GM15510 (cell line): ENCODE data around the gene EPB41L3.

Experiments used
- POLR2A ChIP-seq: IDR thresholded peaks from 3 replicates; pipeline ENCODE4 v1.6.1; 2011; ENCODE audit warnings: borderline replicate concordance; ENCODE audit not compliant: insufficient read length; ENCODE audit errors: extremely low read depth

EPB41L3 gene

DNA sequence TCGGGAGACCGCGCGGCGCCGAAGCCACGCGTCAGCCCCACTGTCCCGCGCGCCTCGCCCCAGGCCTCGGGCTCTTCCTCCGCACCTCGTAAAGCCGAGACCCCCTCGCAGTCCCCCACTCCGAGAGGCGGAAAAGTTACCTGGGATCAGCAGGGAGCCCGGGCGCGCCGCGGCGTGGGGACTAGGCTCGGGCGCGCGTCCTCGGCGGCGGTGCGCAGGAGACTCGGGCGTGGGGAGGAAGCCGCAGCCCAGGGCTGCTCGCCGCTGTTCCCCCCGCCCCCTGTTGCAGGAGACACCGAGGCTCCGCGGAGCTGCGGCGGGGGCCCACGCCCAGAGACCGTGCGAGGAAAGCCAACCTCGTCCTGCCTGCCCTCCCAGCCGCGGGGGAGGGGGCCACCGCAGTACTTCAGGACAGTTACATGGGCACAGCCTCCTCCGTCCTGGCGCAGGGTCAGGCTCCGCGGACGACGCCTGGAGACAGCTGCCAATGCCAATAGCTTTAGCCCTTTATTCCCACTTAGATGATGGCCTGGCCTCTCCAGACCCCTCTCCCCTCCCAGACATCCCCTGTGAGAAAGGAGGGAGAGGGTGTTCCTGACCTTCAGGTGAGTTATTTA is at the start of gene EPB41L3:
EPB41L3 (minus strand) TSS at position 225 of the 617 bp plus-strand sequence. CDS start 54,814 bp downstream, outside the sequence.
- TF ChIP-seq POLR2A, result no peak

DNA sequence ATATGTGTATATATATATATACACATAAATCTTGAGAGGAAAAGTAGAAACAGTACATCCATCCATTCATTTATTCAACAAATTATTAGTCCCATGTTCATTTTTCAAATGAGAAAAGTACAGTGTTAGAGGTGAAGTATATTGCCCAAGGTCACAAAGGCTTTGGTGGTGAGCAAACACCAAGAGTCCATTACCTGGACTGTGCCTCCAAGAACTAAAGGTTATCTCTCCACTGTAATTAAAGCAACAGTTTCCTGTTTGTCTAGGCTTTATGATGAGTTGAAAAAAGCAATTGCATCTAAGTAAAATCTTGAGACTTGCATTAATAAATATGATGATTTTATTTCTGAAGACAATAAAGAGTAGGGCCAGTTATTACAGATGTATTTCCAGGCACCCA is 44.7 kb upstream of the EPB41L3 start:
- no peak for TF ChIP-seq POLR2A

DNA sequence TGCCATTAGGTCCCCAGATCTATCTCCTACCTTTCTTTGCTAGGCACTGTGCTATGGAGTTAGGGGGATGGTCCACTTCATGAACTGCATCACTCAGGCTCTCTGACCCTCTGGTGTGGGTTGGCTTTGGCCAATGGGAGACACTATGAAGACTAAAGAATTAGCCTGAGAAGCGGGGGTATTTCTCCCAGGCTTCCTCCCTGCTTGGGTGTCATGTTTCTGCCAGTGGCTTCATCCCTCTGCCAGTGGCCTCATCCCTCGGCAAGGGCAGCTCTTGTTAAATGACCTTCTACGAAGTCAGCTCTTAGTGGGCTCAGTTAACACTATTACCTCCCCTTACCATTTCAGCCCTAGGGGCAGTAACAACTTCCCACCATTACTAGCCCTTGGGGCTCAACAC is 41.9 kb upstream of the EPB41L3 start:
- TF ChIP-seq POLR2A, result no peak

DNA sequence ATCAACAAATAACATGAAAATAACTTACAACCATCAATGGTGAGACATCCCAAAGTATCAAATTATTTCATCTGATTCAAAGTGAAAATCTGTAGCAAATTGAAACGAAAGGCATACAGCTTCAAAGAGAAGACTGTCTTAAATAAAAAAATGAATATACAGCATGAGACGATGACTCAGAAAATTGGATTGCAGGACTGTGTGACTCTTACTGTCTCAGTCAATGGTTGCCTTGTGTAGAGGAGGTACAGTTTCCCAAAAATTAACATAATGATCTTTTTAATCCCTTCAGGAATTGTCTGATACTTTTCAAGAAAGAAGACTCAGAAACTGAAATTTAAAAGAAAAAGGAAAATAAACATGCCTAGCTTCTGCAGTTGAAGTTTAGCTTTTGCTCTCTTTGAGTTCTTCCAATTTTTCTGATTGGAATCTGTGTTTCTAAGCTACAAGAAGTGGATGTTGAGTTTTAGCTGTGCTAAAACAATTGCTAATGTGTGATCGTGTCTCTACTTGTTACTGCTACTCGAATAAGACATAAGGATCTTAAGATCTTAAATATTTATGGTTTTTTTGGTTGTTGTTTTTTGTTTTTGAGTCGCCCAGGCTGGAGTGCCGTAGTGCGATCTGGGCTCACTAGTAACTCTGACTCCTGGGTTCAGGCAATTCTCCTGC is 41.1 kb upstream of the EPB41L3 start:
- TF ChIP-seq POLR2A, result no peak

DNA sequence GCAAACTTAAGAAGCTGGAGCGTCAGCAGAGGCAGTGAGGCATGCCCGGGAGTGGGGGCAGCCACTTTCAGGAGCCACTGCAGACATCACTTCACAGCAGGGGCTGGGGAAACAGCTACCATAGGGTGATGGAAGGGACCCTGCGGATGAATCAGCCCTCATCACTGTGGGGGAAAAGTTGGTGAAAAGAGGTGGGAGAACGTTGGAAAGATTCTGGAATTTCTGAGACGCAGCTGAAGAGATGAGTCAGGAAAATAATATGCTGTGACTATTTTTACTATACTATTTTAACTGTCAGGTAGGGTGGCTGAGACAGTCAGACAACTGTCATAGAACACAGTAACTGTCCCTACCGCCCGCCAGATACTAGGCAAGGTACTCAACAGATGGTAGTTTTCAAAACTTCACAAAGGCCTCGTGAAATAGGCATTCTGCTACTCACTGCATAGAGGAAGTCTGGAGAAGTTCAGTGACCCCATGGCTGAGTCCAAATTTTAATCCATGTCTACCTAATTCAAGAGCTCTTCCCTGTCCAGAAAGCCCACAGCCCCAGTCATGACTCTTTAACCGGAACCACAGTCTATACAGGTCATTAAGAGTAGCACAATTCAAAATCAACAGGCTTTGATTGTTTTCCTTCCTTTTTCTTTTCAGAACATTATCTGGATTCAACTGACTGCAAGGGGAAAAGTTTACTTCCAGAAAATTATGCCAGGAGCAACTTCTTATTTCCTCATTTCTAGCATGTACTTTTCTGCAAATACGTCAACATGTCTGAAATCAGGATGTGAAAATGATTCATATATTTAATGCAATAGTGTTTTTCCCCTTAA is 39.3 kb upstream of the EPB41L3 start:
- TF ChIP-seq POLR2A, result no peak

DNA sequence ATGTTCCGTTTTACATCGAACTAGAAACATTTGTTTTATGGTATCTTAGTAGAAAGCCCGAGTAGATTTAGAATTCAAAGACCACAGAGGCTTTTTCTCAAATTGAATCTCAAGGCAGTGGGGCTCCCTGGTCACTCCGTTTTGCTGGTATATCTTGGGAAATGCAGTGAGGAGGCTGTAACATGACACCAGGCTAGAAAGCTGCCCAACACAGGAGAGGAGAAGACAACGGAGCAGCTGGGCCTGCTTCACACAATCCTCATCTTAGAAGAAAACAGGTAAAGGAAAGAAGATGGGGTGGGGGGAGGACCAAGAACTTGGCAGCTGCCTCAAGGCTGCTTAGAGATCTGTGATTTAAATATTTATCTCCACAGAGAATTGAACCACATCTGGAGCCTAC is 38.3 kb upstream of the EPB41L3 start:
- no peak for TF ChIP-seq POLR2A

DNA sequence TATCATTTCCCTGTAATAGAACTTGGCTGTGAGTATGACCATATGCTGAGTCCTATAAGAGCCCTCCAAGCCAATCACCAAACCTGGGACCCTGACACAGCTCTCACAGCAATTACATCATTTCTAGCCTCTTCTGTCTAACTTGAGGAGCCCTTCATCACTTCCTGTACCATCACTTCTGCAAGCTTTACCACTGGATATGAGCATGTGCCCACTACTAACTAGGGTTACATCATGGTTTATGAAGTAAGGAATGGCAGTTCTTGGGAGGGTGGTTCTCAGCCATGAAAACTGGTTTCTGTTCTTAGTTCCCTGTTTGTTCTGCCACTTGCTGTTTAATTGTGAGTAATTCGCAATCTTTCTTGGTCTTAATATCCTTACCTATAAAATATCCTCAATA is 31.0 kb upstream of the EPB41L3 start:
- TF ChIP-seq POLR2A, result no peak

DNA sequence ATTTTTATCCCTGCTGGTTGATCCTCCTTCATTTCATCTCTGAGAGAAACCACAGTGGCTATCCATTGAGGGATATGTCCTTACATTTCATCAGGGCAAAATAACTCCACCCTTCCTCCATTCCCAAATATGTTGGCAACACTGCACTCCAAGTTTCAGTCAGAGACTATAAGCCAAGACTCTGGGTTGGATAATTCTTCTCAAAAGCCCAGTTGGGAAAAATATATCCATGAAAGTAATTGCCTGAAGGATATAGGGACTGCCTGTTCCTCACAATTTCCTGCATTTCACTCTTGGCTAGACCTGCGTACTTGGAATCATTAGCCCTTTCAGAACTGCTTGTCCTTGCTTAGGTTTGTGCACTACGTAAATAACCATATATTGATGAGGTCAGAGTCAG is 27.9 kb upstream of the EPB41L3 start:
- no peak for TF ChIP-seq POLR2A

DNA sequence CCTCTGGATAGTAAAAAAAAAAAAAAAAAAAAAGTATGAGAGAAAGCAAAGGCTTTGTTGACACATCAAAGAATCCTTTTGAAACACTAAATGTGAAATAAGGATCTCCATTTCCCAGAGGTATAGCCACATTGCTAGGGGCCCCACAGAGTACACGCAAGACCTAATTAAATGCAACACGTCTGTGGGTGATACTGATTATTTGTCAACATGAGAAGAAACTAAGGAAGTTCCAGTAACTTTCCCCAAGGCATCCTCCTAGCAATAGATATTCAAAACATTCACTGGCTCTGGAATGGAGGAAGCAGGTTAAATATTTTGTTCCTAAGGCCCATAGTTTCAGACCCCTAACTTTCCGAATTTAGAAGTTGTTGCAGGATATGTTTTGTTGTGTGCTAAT is 24.6 kb upstream of the EPB41L3 start:
- TF ChIP-seq POLR2A, result no peak

DNA sequence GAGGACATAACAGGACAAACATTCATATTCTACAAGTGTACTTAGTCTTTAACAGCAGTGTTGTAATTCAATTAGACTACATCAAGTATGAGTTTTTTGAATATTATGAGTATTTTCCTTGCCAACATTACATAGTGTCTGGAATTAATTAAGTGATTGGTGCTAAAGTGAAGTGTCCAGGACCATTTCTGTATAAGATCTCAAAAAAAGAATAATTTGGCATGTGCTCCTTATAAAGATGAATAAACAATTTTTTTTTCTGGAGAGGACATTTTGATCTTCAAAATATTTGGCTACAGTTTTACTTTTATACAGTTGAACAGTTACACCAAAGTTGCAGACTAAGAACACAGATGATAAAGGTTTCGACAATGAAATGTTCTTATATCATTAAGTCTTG is 15.1 kb upstream of the EPB41L3 start:
- TF ChIP-seq POLR2A, result no peak

DNA sequence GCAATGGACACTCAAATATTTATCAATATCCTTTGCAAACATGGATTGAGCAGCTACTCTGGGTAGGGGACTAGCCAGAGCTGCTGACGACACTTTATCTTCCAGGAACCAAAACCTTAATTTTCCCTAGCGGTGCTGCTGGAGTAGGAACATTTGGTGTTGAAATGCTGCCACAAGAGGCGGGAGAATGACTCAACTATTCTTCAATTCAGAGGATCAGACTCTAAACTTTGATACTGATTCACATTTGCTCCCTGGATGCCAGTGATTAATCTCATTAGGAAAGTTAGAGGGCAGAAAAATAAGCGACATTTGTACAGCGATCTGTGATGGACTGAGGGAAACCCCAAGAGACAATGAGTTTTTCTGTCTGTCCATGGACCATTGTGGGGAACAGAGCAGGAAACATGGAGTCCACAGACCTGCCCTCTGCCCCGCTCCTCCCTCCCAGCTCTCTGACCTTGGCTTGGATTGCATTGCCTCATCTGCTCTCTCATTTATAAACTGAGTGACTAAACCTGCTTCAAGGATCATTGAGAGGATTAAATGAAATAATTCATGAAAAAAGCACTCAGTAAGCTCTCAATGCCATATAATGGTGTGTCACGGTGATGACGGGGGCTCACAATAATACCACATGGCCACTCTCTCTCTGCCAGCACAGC is 12.6 kb upstream of the EPB41L3 start:
- TF ChIP-seq POLR2A, result no peak

DNA sequence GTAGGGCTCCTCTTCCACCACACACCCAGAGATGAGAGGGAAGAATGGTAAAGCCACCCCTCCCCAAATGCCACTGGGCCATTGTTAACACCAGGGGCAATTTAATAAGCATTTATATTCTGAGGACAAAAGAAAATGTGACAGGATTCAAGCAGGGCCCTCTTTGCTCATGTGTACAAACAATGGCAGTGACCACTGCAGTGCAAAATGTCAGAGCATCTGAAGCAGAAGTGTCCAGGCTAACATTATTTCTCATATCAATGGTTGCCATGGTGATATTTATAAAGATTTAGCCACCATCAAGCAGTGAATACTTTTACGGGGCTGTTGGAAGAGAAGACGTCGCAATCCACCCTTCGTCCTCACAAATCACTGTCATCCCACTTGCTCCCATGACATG is 10.8 kb upstream of the EPB41L3 start:
- no peak for TF ChIP-seq POLR2A

DNA sequence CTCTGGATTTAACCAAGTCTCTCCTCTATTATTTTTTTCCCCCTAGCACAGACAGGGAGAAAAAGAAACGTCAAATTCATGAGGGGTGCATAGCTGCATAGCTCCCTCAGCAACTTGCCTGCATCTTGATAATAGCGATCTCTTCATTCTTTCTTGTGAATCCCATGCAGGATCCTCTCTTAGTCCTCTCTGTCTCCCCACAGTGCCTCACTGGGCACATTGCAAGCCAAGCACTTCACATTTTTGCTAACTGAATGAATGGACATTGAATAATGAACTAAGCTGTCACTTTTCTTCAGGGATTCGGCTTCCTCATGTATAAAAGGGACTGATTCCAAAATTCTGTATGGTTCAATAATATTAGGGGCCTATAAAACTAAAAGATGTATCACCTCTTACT is 2.9 kb upstream of the EPB41L3 start:
- no peak for TF ChIP-seq POLR2A

DNA sequence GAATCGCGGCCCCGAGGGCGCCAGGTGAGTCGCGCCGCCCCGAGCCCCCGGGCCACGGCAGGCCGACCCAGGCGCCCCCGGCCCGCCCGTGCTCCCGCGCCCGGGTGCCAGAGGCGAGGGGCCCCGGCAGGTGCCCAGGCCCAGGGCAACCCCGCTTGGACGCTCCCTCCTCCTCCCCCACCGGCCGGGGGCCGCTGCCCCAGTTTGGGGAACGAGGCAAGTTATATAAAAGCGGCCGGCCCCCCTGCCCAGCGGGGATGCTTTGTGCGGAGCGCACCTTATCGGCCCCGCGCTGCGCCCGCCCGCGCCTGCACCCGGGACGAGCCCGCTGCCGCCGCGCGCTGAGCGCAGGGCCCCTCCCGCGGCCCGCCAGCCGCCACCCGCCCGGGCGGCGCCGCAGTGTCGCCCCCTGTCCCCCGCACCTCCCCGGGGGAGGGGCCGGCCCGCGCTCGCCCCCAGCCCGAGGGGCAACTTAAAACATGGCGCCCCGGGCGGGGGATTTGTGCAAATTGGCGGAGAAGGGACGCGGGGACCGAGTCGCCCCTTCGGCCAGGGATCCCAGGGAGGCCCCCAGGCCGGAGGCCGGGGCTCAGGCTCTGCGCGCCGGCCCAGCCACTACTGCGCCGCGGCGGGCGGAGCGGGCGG is 639 bp downstream of the EPB41L3 start:
- no peak for TF ChIP-seq POLR2A
